T-helper 17 cell (primary cell): ENCODE results near the gene PCDHB12. TPM values are rescaled to one million over a fixed set of nuclear protein-coding genes. Genes with fewer than 3 reads are reported as not detected.
"Not testable (repeated sequence)": the region's sequence is repeated elsewhere in the genome, so short reads cannot be mapped to it uniquely, and the experiment has no call there.

Experiments
- ATAC-seq: fragments of 150-1000 bp; cut with Tn5 transposase; 2 replicates; pipeline ENCODE4 v1.10.0; 2021; ENCODE audit warnings: mild to moderate bottlenecking, moderate library complexity
- DNase-seq, 3 donors: peaks; one replicate each; pipeline versions ENCODE4 v3.0.0 to v3.0.0-alpha.2; 2020 to 2021
- H3K9me3 ChIP-seq: one replicate; pipeline ENCODE4 v1.7.0; 2013; ENCODE audit warnings: low read length, mild to moderate bottlenecking; ENCODE audit not compliant: control insufficient read depth, poor library complexity, severe bottlenecking
- H3K27ac Mint-ChIP-seq: one replicate; pipeline ENCODE4 v1.8.0; 2022; ENCODE audit warnings: mild to moderate bottlenecking, moderate library complexity, mixed read lengths
- H3K27me3 Mint-ChIP-seq: one replicate; pipeline ENCODE4 v1.8.0; 2022; ENCODE audit warnings: mixed read lengths
- H3K36me3 Mint-ChIP-seq: one replicate; pipeline ENCODE4 v1.8.0; 2022; ENCODE audit warnings: low read depth, mixed read lengths
- H3K4me1 Mint-ChIP-seq: one replicate; pipeline ENCODE4 v1.8.0; 2022; ENCODE audit warnings: mild to moderate bottlenecking, mixed read lengths
- H3K4me3 Mint-ChIP-seq: one replicate; pipeline ENCODE4 v1.8.0; 2022; ENCODE audit warnings: mild to moderate bottlenecking, moderate library complexity, mixed read lengths
- total RNA-seq, 4 donors: library from RNA in 2 of 4; stranded (reverse) in 2 of 4; gene quantifications; one replicate each; pipeline ENCODE4 v1.2.3 and lab custom pipeline; 2022 to 2026

The PCDHB12 gene
- total RNA-seq (not detected), total RNA-seq (lab: John Stamatoyannopoulos, UW) (0 reads per million in 2 donors)

DNA sequence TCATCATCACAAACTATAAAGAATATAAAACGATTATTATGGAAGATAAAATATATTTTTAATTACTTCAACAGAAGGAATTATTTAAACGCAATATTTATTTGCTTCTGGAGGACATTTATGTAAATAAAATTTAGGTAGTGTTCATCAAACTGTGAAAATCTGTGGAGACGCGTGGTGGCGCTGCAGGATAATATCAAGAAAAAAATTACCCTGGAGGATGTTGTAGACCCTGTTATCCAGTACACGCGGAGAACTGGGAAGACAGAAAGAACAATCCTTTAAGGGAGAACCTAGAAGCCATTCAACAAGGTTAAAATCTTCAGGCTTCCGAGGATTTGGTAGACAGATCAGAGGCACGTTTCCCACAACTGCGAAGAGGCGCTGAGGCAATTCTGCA is at the start of gene PCDHB12:
TSS of gene PCDHB12 (plus strand) at position 242 of the 400 bp plus-strand sequence. CDS start 189 bp downstream, outside the sequence.
- H3K9me3 ChIP-seq = no peaks in the 10 kb centered on the region
- H3K27me3 Mint-ChIP-seq = peaks cover 59% of the 10 kb centered on the region
- ATAC-seq (no peak), DNase-seq (no peak)
- no peak within 1 kb of the TSS for H3K4me3 Mint-ChIP-seq
- H3K36me3 Mint-ChIP-seq = peaks cover 5% of the 10 kb centered on the region
- H3K27ac Mint-ChIP-seq = no peak within 1 kb of the TSS
- H3K4me1 Mint-ChIP-seq = peaks cover 2% of the 10 kb centered on the region

- Mint-ChIP-seq H3K36me3 (peaks cover 6% of the 10 kb centered on the region), H3K4me3 (no peak within 1 kb of the TSS), H3K27ac (no peak within 1 kb of the TSS), H3K4me1 (peaks cover 6% of the 10 kb centered on the region), H3K27me3 (peaks cover 35% of the 10 kb centered on the region)
- no peaks in the 10 kb centered on the region for H3K9me3 ChIP-seq
- ATAC-seq = no peak
- no peak for DNase-seq
Measured at GRCh38 chr5:141172381-141173204, 35.9 kb upstream of the PCDHB12 start, which contains the start of gene PCDHB7. Gene PCDHB7 (plus strand): TSS chr5:141172644. CDS start chr5:141172836, 192 bp downstream.

- H3K9me3 ChIP-seq, H3K36me3 Mint-ChIP-seq, H3K4me3 Mint-ChIP-seq, H3K4me1 Mint-ChIP-seq, DNase-seq, H3K27ac Mint-ChIP-seq, ATAC-seq: not testable (repeated sequence)
- peaks cover 22% of the 10 kb centered on the region for H3K27me3 Mint-ChIP-seq
Measured at GRCh38 chr5:141174291-141175104, 34.0 kb upstream of the PCDHB12 start.

GRCh38 chr5:141175933-141176332 is 32.6 kb upstream of the PCDHB12 start:
- ATAC-seq = no peak
- Mint-ChIP-seq H3K36me3 (peaks cover 3% of the 10 kb centered on the region), H3K4me1 (peaks cover 4% of the 10 kb centered on the region), H3K4me3 (no peak overlapping the region), H3K27me3 (peaks cover 20% of the 10 kb centered on the region), H3K27ac (no peak overlapping the region)
- no peak for DNase-seq
- H3K9me3 ChIP-seq = no peaks in the 10 kb centered on the region

GRCh38 chr5:141177577-141178191 is 30.8 kb upstream of the PCDHB12 start, which contains the start of gene PCDHB8:
Gene PCDHB8 (plus strand): TSS chr5:141177790. CDS start chr5:141178035, 245 bp downstream.
- not testable (repeated sequence) for H3K9me3 ChIP-seq, H3K27ac Mint-ChIP-seq, DNase-seq, H3K4me1 Mint-ChIP-seq, ATAC-seq, H3K4me3 Mint-ChIP-seq, H3K36me3 Mint-ChIP-seq
- peaks cover 35% of the 10 kb centered on the region for H3K27me3 Mint-ChIP-seq

DNA sequence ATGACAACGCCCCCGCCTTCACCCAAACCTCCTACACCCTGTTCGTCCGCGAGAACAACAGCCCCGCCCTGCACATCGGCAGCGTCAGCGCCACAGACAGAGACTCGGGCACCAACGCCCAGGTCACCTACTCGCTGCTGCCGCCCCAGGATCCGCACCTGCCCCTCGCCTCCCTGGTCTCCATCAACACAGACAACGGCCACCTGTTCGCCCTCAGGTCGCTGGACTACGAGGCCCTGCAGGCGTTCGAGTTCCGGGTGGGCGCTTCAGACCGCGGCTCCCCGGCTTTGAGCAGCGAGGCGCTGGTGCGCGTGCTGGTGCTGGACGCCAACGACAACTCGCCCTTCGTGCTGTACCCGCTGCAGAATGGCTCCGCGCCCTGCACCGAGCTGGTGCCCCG is 29.1 kb upstream of the PCDHB12 start:
- not testable (repeated sequence) for H3K4me1 Mint-ChIP-seq, H3K27ac Mint-ChIP-seq, H3K4me3 Mint-ChIP-seq, ATAC-seq, DNase-seq, H3K9me3 ChIP-seq, H3K36me3 Mint-ChIP-seq
- H3K27me3 Mint-ChIP-seq = peaks cover 40% of the 10 kb centered on the region

- H3K36me3 Mint-ChIP-seq, H3K27ac Mint-ChIP-seq, DNase-seq, H3K4me3 Mint-ChIP-seq, H3K4me1 Mint-ChIP-seq, H3K9me3 ChIP-seq, ATAC-seq: not testable (repeated sequence)
- peaks cover 43% of the 10 kb centered on the region for H3K27me3 Mint-ChIP-seq
Measured at GRCh38 chr5:141179876-141180275, 28.6 kb upstream of the PCDHB12 start.

GRCh38 chr5:141180313-141180712 is 28.2 kb upstream of the PCDHB12 start:
- H3K4me3 Mint-ChIP-seq = no peak overlapping the region
- H3K27ac Mint-ChIP-seq = no peak overlapping the region
- no peaks in the 10 kb centered on the region for H3K9me3 ChIP-seq
- H3K36me3 Mint-ChIP-seq = peaks cover 5% of the 10 kb centered on the region
- H3K4me1 Mint-ChIP-seq = peaks cover 3% of the 10 kb centered on the region
- no peak for DNase-seq
- H3K27me3 Mint-ChIP-seq = peaks cover 41% of the 10 kb centered on the region
- ATAC-seq = no peak

GRCh38 chr5:141182248-141182647 is 26.3 kb upstream of the PCDHB12 start, which contains the start of gene PCDHB16:
Gene PCDHB16 (plus strand): TSS chr5:141182387. CDS start chr5:141182560, 173 bp downstream.
- no peaks in the 10 kb centered on the region for H3K9me3 ChIP-seq
- Mint-ChIP-seq H3K27me3 (peaks cover 42% of the 10 kb centered on the region), H3K4me3 (no peak within 1 kb of the TSS), H3K27ac (no peak within 1 kb of the TSS), H3K4me1 (peaks cover 7% of the 10 kb centered on the region), H3K36me3 (peaks cover 5% of the 10 kb centered on the region)
- DNase-seq (no peak), ATAC-seq (no peak)

- not testable (repeated sequence) for H3K4me3 Mint-ChIP-seq, H3K36me3 Mint-ChIP-seq, ATAC-seq, H3K9me3 ChIP-seq, DNase-seq, H3K4me1 Mint-ChIP-seq, H3K27ac Mint-ChIP-seq
- peaks cover 55% of the 10 kb centered on the region for H3K27me3 Mint-ChIP-seq
Measured at GRCh38 chr5:141184117-141184855, 24.2 kb upstream of the PCDHB12 start.

GRCh38 chr5:141186897-141187512 is 21.5 kb upstream of the PCDHB12 start, which contains the start of gene PCDHB9:
Gene PCDHB9 (plus strand): TSS chr5:141187161. CDS start chr5:141187319, 158 bp downstream.
- H3K9me3 ChIP-seq = no peaks in the 10 kb centered on the region
- DNase-seq (peak in 1 of 3 donors; percentile 34), ATAC-seq (peak; percentile 39)
- Mint-ChIP-seq H3K4me3 (peak within 1 kb of the TSS; percentile 22), H3K36me3 (peaks cover 5% of the 10 kb centered on the region), H3K27ac (no peak within 1 kb of the TSS), H3K27me3 (peaks cover 46% of the 10 kb centered on the region), H3K4me1 (peaks cover 7% of the 10 kb centered on the region)

GRCh38 chr5:141188682-141189081 is 19.8 kb upstream of the PCDHB12 start:
- H3K27me3 Mint-ChIP-seq = peaks cover 39% of the 10 kb centered on the region
- H3K4me3 Mint-ChIP-seq, H3K4me1 Mint-ChIP-seq, H3K36me3 Mint-ChIP-seq, H3K27ac Mint-ChIP-seq, ATAC-seq, DNase-seq, H3K9me3 ChIP-seq: not testable (repeated sequence)
